Activated T-cell treated with anti-CD3 and anti-CD28 coated beads, Interleukin-2, amount 50 U/mL, for 4 hours (primary cell): ENCODE data around the gene MRPS5. TPM values are rescaled to one million over a fixed set of nuclear protein-coding genes. Genes with fewer than 3 reads are reported as not detected.
A peak's percentile ranks its signal among the peaks of the same experiment; 100 is the strongest.

ENCODE experiments used
- ATAC-seq, 2 donors: fragments of 200-7000 bp; cut with Tn5 transposase; one replicate each; pipeline ENCODE4 v1.10.0; 2021
- DNase-seq: peaks from one replicate; pipeline ENCODE4 v3.0.0-alpha.2; 2020
- H3K27me3 Mint-ChIP-seq: one replicate; pipeline ENCODE4 v1.8.0; 2021; ENCODE audit warnings: low read depth, mixed read lengths
- H3K36me3 Mint-ChIP-seq: one replicate; pipeline ENCODE4 v1.8.0; 2022; ENCODE audit warnings: mixed read lengths; ENCODE audit not compliant: insufficient read depth
- H3K4me1 Mint-ChIP-seq: one replicate; pipeline ENCODE4 v1.8.0; 2021; ENCODE audit warnings: low read depth, mixed read lengths
- H3K4me3 Mint-ChIP-seq: one replicate; pipeline ENCODE4 v1.8.0; 2021; ENCODE audit warnings: mild to moderate bottlenecking, moderate library complexity, mixed read lengths
- H3K9me3 Mint-ChIP-seq: one replicate; pipeline ENCODE4 v1.8.0; 2021; ENCODE audit warnings: mixed read lengths
- total RNA-seq, 3 donors: library from RNA; stranded (reverse); gene quantifications; one replicate each; pipeline ENCODE4 v1.2.1, GENCODE V29; 2021

Gene MRPS5
- total RNA-seq, 3 donors from 2014 or later: 67.4 to 71.8 (median 70.2) TPM

DNA sequence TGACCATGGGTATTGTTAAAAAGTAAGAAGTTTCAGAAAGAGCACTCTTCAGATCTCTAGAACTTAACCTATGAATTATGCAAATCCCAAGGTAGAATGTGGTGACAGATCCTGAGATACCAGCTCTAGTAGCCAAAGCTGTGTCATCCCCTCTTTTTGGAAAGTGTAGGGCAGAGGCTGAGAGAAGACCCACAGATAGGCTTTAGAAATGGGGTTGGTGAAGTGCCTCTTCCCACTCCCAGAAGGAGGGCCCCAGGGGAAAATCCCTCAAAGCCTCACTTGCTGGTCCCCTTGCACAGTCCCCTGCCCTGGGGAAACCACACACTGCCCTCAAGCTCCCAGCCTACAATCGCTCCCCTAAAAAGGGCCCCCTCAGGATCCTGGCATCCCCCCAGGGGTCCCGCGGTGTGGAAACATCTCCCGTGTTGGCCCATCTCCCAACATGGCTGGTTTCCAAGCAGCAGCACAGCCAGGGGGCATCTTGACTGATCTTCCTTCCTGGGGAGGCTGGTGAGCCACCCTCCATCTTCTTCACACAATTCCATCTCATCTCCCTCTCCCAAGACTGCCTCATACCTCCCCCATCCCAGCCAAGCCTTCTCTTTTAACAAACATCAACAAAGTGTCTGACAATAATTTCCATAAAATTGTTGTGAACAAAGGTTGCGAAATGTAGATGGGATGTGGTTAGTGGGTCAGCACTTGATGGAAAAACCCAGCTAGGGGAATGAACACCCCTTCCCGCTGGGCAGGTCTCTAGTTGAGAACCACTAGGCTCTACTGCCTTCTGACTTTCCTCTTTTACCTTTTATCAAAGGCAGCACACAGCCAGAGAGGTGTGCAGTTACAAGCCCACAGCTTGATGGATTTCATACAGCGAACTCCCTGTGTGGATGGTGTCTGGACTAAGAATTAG lies 71.0 kb downstream of the MRPS5 start:
- Mint-ChIP-seq H3K4me3 (no peak overlapping the region), H3K36me3 (peaks cover 5% of the 10 kb centered on the region), H3K27me3 (no peaks in the 10 kb centered on the region), H3K4me1 (peaks cover 52% of the 10 kb centered on the region), H3K9me3 (no peaks in the 10 kb centered on the region)
- ATAC-seq (peak; percentile 26 to 44), DNase-seq (no peak)

- Mint-ChIP-seq H3K36me3 (peaks cover 5% of the 10 kb centered on the region), H3K4me1 (peaks cover 51% of the 10 kb centered on the region), H3K4me3 (no peak overlapping the region), H3K27me3 (no peaks in the 10 kb centered on the region), H3K9me3 (no peaks in the 10 kb centered on the region)
- DNase-seq: no peak
- no peak for ATAC-seq
Measured at GRCh38 chr2:95049961-95050360, 71.6 kb downstream of the MRPS5 start.

GRCh38 chr2:95049683-95049955 lies 72.0 kb downstream of the MRPS5 start:
- peaks cover 49% of the 10 kb centered on the region for H3K4me1 Mint-ChIP-seq
- peaks cover 5% of the 10 kb centered on the region for H3K36me3 Mint-ChIP-seq
- H3K9me3 Mint-ChIP-seq: no peaks in the 10 kb centered on the region
- no peaks in the 10 kb centered on the region for H3K27me3 Mint-ChIP-seq
- DNase-seq (no peak), ATAC-seq (no peak)
- H3K4me3 Mint-ChIP-seq: no peak overlapping the region

GRCh38 chr2:95048825-95049682 lies 72.6 kb downstream of the MRPS5 start:
- Mint-ChIP-seq H3K4me1 (peaks cover 47% of the 10 kb centered on the region), H3K27me3 (no peaks in the 10 kb centered on the region), H3K36me3 (peaks cover 5% of the 10 kb centered on the region), H3K4me3 (no peak overlapping the region), H3K9me3 (no peaks in the 10 kb centered on the region)
- ATAC-seq (no peak), DNase-seq (no peak)

DNA sequence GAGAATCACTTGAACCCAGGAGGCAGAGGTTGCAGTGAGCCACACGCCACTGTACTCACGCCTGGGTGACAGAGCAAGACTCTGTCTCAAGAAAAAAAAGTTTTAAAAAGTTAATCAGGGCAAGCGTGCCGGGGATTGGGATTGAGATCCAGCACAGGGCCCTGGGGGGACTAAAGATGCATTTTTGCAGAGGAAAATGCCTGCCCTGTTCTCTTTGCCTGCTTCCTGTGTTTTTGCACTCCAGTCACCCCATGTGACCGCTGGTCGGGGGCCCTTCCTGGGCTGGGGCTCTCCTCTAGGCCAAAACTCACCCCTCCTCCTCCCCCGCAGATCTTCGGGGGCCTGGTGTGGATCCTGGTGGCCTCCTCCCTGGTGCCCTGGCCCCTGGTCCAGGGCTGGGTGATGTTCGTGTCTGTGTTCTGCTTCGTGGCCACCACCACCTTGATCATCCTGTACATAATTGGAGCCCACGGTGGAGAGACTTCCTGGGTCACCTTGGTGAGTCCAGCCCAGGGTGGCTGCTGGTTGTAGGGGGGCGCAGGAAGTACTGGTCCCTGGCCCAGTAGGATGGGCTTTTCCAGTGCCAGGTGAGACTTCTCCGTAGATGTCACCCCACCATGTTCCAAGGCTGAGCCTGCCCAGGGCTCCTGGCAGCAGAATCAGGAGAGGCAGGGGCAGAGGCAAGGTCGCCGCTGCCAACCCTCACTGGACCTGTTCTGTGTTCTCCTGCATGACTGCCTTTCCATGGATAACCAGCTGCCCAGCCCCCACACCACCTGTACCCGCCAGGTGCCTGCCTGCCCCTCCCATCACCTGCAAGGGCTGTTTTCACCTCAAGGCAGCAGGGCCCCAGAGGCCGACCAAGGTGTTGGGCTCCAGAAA lies 73.7 kb downstream of the MRPS5 start:
- Mint-ChIP-seq H3K9me3 (no peaks in the 10 kb centered on the region), H3K4me1 (peaks cover 50% of the 10 kb centered on the region), H3K27me3 (no peaks in the 10 kb centered on the region), H3K36me3 (peaks cover 4% of the 10 kb centered on the region), H3K4me3 (no peak overlapping the region)
- no peak for ATAC-seq
- no peak for DNase-seq

DNA sequence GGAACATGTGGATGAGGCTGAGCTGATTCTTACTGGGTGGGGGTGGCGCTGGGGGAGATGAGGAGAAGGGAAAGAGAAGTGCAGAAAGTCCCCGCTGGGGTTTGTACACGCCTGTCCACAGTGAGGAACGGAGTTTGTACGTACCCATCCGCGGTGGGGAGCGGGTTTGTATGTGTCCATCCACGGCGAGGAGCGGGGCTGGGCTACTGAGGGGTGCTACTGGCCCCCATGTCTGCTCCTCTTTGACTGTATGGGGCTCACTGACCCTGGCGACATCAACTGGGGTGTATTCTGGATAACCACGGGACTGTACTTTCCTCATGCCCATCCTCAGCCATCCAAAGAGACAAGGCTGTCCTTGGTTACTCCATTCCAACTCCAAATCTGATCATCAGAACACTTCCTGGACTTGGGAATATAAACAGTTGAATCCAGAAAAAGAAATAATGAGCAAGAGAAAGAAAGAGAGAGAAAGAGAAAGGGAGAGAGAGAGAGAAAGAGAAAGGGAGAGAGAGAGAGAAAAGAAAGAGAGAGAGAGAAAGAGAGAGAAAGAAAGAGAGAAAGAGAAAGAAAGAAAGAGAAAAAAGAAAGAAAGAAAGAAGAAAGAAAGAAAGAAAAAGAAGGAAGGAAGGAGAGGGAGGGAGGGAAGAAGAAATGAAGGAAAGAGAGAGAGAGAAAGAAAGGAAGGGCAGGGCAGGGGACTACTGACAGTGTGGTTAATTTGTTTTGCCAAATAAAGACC lies 75.1 kb downstream of the MRPS5 start:
- ATAC-seq: no peak

GRCh38 chr2:95044601-95045000 lies 77.0 kb downstream of the MRPS5 start:
- Mint-ChIP-seq H3K9me3 (peaks cover 3% of the 10 kb centered on the region), H3K4me1 (peaks cover 62% of the 10 kb centered on the region), H3K36me3 (peaks cover 6% of the 10 kb centered on the region), H3K4me3 (no peak overlapping the region), H3K27me3 (no peaks in the 10 kb centered on the region)
- DNase-seq (no peak), ATAC-seq (no peak)

More for the DNA sequence above, 75.1 kb downstream of the MRPS5 start:
- H3K36me3 Mint-ChIP-seq: peaks cover 6% of the 10 kb centered on the region
- H3K4me1 Mint-ChIP-seq: peaks cover 59% of the 10 kb centered on the region
- no peak for DNase-seq
- H3K4me3 Mint-ChIP-seq: no peak overlapping the region
- no peaks in the 10 kb centered on the region for H3K9me3 Mint-ChIP-seq
- no peaks in the 10 kb centered on the region for H3K27me3 Mint-ChIP-seq

- Mint-ChIP-seq H3K9me3 (peaks cover 12% of the 10 kb centered on the region), H3K4me1 (peaks cover 66% of the 10 kb centered on the region), H3K36me3 (peaks cover 8% of the 10 kb centered on the region), H3K27me3 (no peaks in the 10 kb centered on the region), H3K4me3 (no peak overlapping the region)
- no peak for DNase-seq
- ATAC-seq: peak; percentile 11 to 39
Measured at GRCh38 chr2:95043300-95044093, 78.1 kb downstream of the MRPS5 start.

- peaks cover 72% of the 10 kb centered on the region for H3K4me1 Mint-ChIP-seq
- no peak overlapping the region for H3K4me3 Mint-ChIP-seq
- H3K9me3 Mint-ChIP-seq: peaks cover 21% of the 10 kb centered on the region
- H3K27me3 Mint-ChIP-seq: no peaks in the 10 kb centered on the region
- DNase-seq (no peak), ATAC-seq (no peak)
- H3K36me3 Mint-ChIP-seq: peaks cover 14% of the 10 kb centered on the region
Measured at GRCh38 chr2:95042472-95043271, 78.9 kb downstream of the MRPS5 start.

- ATAC-seq: peak; percentile 29 to 36
- Mint-ChIP-seq H3K9me3 (peaks cover 28% of the 10 kb centered on the region), H3K4me3 (no peak overlapping the region), H3K4me1 (peaks cover 77% of the 10 kb centered on the region), H3K27me3 (no peaks in the 10 kb centered on the region), H3K36me3 (peaks cover 17% of the 10 kb centered on the region)
- no peak for DNase-seq
Measured at GRCh38 chr2:95041824-95042442, 79.7 kb downstream of the MRPS5 start.

GRCh38 chr2:95041060-95041823 lies 80.4 kb downstream of the MRPS5 start:
- peak in 1 of 2 donors; percentile 23 for ATAC-seq
- no peak for DNase-seq
- no peak overlapping the region for H3K4me3 Mint-ChIP-seq
- peaks cover 21% of the 10 kb centered on the region for H3K36me3 Mint-ChIP-seq
- H3K4me1 Mint-ChIP-seq: peaks cover 77% of the 10 kb centered on the region
- H3K27me3 Mint-ChIP-seq: no peaks in the 10 kb centered on the region
- peaks cover 35% of the 10 kb centered on the region for H3K9me3 Mint-ChIP-seq
